HEK293 (cell line): ENCODE measurements around the gene ANKRD28.

ENCODE experiments used
- CTCF ChIA-PET: fragments of 350-600 bp; formaldehyde crosslinking; extraction: SDS; loops from one replicate; lab custom pipeline; 2021; ENCODE audit warnings: antibody characterized with exemption; lab: Yijun Ruan, JAX
- POLR2A ChIA-PET: fragments of 300-600 bp; formaldehyde crosslinking; extraction: SDS; loops from one replicate; lab custom pipeline; 2020; ENCODE audit warnings: antibody characterized with exemption, inconsistent platforms; lab: Yijun Ruan, JAX
- H3K27ac ChIP-seq: fragments of 200-500 bp; sonication (Bioruptor generic); 2 replicates; pipeline ENCODE4 v1.5.1; 2014; ENCODE audit warnings: low read depth, low read length, control low read depth, inconsistent platforms; ENCODE audit errors: extremely low read depth
- H3K36me3 ChIP-seq, 2 experiments: fragments of 200-500 bp in 1 of 2; sonication (Bioruptor generic) in 1 of 2; 1 replicate in 1 of 2; 2 replicates in 1 of 2; pipeline ENCODE4 v1.5.1; 2014 to 2017; ENCODE audit warnings: inconsistent platforms in 2 of 2, low read length in 2 of 2; ENCODE audit not compliant: control insufficient read depth in 2 of 2, insufficient read depth in 1 of 2
- H3K4me1 ChIP-seq: fragments of 200-500 bp; sonication (Bioruptor generic); 2 replicates; pipeline ENCODE4 v1.5.1; 2014; ENCODE audit warnings: mild to moderate bottlenecking, low read length, inconsistent platforms; ENCODE audit not compliant: control insufficient read depth, insufficient read depth
- H3K4me3 ChIP-seq: 2 replicates; pipeline ENCODE4 v1.5.1; 2011; ENCODE audit warnings: low read depth, mild to moderate bottlenecking, control low read depth, low read length, moderate library complexity
- H3K9me3 ChIP-seq: fragments of 200-500 bp; sonication (Bioruptor generic); 2 replicates; pipeline ENCODE4 v1.5.1; 2014; ENCODE audit warnings: low read depth, low read length, inconsistent platforms; ENCODE audit not compliant: control insufficient read depth, insufficient read depth
- FEZF1 ChIP-seq: fragments of 450-650 bp; formaldehyde crosslinking; IDR thresholded peaks from 2 replicates; pipeline ENCODE4 v1.5.1; 2016; ENCODE audit warnings: missing biosample characterization, missing genetic modification characterization
- KLF8 ChIP-seq: fragments of 450-650 bp; formaldehyde crosslinking; IDR thresholded peaks from 2 replicates; pipeline ENCODE4 v1.5.1; 2016; ENCODE audit warnings: missing biosample characterization, missing genetic modification characterization
- OSR2 ChIP-seq: fragments of 450-650 bp; formaldehyde crosslinking; IDR thresholded peaks from 2 replicates; pipeline ENCODE4 v1.5.1; 2016; ENCODE audit warnings: missing biosample characterization, missing genetic modification characterization
- SP7 ChIP-seq: fragments of 450-650 bp; formaldehyde crosslinking; IDR thresholded peaks from 2 replicates; pipeline ENCODE4 v1.5.1; 2016; ENCODE audit warnings: missing biosample characterization, missing genetic modification characterization
- ZBTB1 ChIP-seq: fragments of 450-650 bp; formaldehyde crosslinking; IDR thresholded peaks from 2 replicates; pipeline ENCODE4 v1.5.1; 2016; ENCODE audit warnings: missing biosample characterization, missing genetic modification characterization
- ZBTB20 ChIP-seq: fragments of 450-650 bp; formaldehyde crosslinking; IDR thresholded peaks from 2 replicates; pipeline ENCODE4 v1.5.1; 2016; ENCODE audit warnings: missing biosample characterization, missing genetic modification characterization
- ZBTB21 ChIP-seq: fragments of 450-650 bp; formaldehyde crosslinking; IDR thresholded peaks from 2 replicates; pipeline ENCODE4 v1.5.1; 2017; ENCODE audit warnings: missing biosample characterization, missing genetic modification characterization
- ZNF10 ChIP-seq: fragments of 450-650 bp; formaldehyde crosslinking; IDR thresholded peaks from 2 replicates; pipeline ENCODE4 v1.5.1; 2017; ENCODE audit warnings: missing biosample characterization, missing genetic modification characterization
- ZNF184 ChIP-seq: fragments of 450-650 bp; IDR thresholded peaks from 2 replicates; pipeline ENCODE4 v1.5.1; 2018; ENCODE audit warnings: missing biosample characterization, mild to moderate bottlenecking, missing genetic modification characterization
- ZNF214 ChIP-seq: fragments of 450-650 bp; formaldehyde crosslinking; IDR thresholded peaks from 2 replicates; pipeline ENCODE4 v1.5.1; 2017; ENCODE audit warnings: missing biosample characterization, mild to moderate bottlenecking, missing genetic modification characterization, borderline replicate concordance
- ZNF433 ChIP-seq: fragments of 450-650 bp; formaldehyde crosslinking; IDR thresholded peaks from 2 replicates; pipeline ENCODE4 v1.5.1; 2016; ENCODE audit warnings: missing biosample characterization, missing genetic modification characterization, low read depth
- ZNF473 ChIP-seq: fragments of 450-650 bp; formaldehyde crosslinking; IDR thresholded peaks from 2 replicates; pipeline ENCODE4 v1.5.1; 2017; ENCODE audit warnings: missing biosample characterization, missing genetic modification characterization
- ZNF510 ChIP-seq: fragments of 450-650 bp; formaldehyde crosslinking; IDR thresholded peaks from 2 replicates; pipeline ENCODE4 v1.5.1; 2018; ENCODE audit warnings: mild to moderate bottlenecking, missing genetic modification characterization, missing biosample characterization; ENCODE audit not compliant: insufficient replicate concordance
- ZNF548 ChIP-seq: fragments of 450-650 bp; formaldehyde crosslinking; IDR thresholded peaks from 2 replicates; pipeline ENCODE4 v1.5.1; 2016; ENCODE audit warnings: missing biosample characterization, missing genetic modification characterization
- ZNF549 ChIP-seq: fragments of 450-650 bp; IDR thresholded peaks from 2 replicates; pipeline ENCODE4 v1.5.1; 2018; ENCODE audit warnings: missing biosample characterization, missing genetic modification characterization, mild to moderate bottlenecking, inconsistent platforms, moderate library complexity
- ZNF660 ChIP-seq: fragments of 450-650 bp; IDR thresholded peaks from 2 replicates; pipeline ENCODE4 v1.5.1; 2018; ENCODE audit warnings: missing biosample characterization, mild to moderate bottlenecking, missing genetic modification characterization
- ZNF707 ChIP-seq: fragments of 450-650 bp; formaldehyde crosslinking; IDR thresholded peaks from 2 replicates; pipeline ENCODE4 v1.5.1; 2016; ENCODE audit warnings: missing biosample characterization, missing genetic modification characterization
- ZXDB ChIP-seq: fragments of 450-650 bp; formaldehyde crosslinking; IDR thresholded peaks from 2 replicates; pipeline ENCODE4 v1.5.1; 2016; ENCODE audit warnings: missing biosample characterization, missing genetic modification characterization
- TF ChIP-seq, protein P1 (sequence below): fragments of 450-650 bp; formaldehyde crosslinking; IDR thresholded peaks from 2 replicates; pipeline ENCODE4 v1.5.1; 2016; ENCODE audit warnings: missing biosample characterization, missing genetic modification characterization
- TF ChIP-seq, protein P2 (sequence below): fragments of 450-650 bp; formaldehyde crosslinking; IDR thresholded peaks from 2 replicates; pipeline ENCODE4 v1.5.1; 2016; ENCODE audit warnings: missing biosample characterization, missing genetic modification characterization
- TF ChIP-seq, protein P3 (sequence below): fragments of 450-650 bp; formaldehyde crosslinking; IDR thresholded peaks from 2 replicates; pipeline ENCODE4 v1.5.1; 2017; ENCODE audit warnings: missing biosample characterization, missing genetic modification characterization

ANKRD28 gene

DNA sequence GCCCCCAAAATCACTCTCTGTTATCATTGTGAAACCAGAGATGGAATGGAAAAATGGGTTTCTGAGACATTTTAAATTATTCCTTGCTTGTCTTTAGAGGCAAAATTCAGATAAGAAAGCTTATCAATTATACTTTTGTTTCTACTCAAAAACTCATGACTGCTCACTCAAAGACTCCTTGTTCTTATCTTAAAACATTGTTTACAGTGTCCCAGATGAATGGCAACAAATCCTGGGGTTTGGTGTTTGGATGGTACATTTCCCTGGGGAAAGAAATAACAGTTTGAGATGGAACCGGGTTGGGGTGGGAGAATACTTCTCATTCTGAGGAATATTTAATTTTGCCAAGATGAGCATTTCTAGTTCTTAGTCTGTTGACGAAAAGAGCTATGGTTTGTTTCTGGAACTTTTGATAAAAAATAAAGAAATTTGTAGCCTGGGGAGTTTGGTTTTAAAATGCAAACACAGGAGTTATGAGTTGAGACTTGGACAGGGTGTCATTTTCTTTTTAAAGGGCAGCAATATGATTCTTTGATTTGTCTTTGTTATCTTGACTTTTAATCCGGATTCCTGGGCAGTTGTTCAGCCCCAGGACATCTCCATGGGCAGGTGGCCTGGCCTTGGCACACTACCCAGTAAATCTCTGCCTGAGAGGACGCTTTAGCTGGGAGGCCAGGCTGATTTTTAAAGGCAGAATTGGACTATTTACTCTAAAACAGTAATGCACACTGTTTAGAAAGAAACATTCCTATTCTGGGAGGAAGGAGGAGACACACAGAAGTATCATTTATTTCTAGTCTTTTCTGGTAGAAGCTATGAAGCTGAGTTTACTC, 163.8 kb downstream of the ANKRD28 start:
- Histone ChIP-seq H3K4me1 (peaks cover 43% of the 10 kb centered on the region), H3K4me3 (no peak overlapping the region), H3K27ac (peak overlapping the region; percentile 40), H3K9me3 (no peaks in the 10 kb centered on the region), H3K36me3 (no peaks in the 10 kb centered on the region)
- POLR2A ChIA-PET, result interaction anchor here (0.8 to 1.9 kb wide), 2 partner anchors 9 to 33 kb away, joined by 3 to 4 read pairs; partner anchors contain the start of genes BTD and HACL1
- CTCF ChIA-PET, result interaction anchor here (0.5 to 1.9 kb wide), 4 partner anchors 12 to 313 kb away, joined by 3 to 7 read pairs (median 4); no protein-coding TSS in a partner anchor
- TF ChIP-seq ZNF433 (tag by site-specific recombination) (no peak), SP7 (no peak), ZNF549 (tag by site-specific recombination) (no peak), ZNF184 (tag by site-specific recombination) (no peak), ZNF473 (no peak), ZNF10 (tag by site-specific recombination) (no peak), ZNF548 (tag by site-specific recombination) (no peak), ZXDB (tag by site-specific recombination) (peak; percentile 19; the same call in 1 of the 2 replicates), KLF8 (tag by site-specific recombination) (0 out of 2 replicates have a peak, but pooled peaks have one; percentile 9), ZBTB1 (tag by site-specific recombination) (no peak), ZNF510 (tag by site-specific recombination) (no peak), FEZF1 (peak; percentile 35; the same call in 1 of the 2 replicates), ZBTB20 (tag by site-specific recombination) (peak; percentile 36; the same call in 1 of the 2 replicates)
- TF ChIP-seq, protein P1, sequence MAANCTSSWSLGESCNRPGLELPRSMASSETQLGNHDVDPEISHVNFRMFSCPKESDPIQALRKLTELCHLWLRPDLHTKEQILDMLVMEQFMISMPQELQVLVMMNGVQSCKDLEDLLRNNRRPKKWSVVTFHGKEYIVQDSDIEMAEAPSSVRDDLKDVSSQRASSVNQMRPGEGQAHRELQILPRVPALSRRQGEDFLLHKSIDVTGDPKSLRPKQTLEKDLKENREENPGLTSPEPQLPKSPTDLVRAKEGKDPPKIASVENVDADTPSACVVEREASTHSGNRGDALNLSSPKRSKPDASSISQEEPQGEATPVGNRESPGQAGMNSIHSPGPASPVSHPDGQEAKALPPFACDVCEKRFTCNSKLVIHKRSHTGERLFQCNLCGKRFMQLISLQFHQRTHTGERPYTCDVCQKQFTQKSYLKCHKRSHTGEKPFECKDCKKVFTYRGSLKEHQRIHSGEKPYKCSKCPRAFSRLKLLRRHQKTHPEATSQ, result no peak
- TF ChIP-seq, protein P2, sequence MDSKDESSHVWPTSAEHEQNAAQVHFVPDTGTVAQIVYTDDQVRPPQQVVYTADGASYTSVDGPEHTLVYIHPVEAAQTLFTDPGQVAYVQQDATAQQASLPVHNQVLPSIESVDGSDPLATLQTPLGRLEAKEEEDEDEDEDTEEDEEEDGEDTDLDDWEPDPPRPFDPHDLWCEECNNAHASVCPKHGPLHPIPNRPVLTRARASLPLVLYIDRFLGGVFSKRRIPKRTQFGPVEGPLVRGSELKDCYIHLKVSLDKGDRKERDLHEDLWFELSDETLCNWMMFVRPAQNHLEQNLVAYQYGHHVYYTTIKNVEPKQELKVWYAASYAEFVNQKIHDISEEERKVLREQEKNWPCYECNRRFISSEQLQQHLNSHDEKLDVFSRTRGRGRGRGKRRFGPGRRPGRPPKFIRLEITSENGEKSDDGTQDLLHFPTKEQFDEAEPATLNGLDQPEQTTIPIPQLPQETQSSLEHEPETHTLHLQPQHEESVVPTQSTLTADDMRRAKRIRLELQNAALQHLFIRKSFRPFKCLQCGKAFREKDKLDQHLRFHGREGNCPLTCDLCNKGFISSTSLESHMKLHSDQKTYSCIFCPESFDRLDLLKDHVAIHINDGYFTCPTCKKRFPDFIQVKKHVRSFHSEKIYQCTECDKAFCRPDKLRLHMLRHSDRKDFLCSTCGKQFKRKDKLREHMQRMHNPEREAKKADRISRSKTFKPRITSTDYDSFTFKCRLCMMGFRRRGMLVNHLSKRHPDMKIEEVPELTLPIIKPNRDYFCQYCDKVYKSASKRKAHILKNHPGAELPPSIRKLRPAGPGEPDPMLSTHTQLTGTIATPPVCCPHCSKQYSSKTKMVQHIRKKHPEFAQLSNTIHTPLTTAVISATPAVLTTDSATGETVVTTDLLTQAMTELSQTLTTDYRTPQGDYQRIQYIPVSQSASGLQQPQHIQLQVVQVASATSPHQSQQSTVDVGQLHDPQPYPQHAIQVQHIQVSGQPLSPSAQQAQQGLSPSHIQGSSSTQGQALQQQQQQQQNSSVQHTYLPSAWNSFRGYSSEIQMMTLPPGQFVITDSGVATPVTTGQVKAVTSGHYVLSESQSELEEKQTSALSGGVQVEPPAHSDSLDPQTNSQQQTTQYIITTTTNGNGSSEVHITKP, result no peak

DNA sequence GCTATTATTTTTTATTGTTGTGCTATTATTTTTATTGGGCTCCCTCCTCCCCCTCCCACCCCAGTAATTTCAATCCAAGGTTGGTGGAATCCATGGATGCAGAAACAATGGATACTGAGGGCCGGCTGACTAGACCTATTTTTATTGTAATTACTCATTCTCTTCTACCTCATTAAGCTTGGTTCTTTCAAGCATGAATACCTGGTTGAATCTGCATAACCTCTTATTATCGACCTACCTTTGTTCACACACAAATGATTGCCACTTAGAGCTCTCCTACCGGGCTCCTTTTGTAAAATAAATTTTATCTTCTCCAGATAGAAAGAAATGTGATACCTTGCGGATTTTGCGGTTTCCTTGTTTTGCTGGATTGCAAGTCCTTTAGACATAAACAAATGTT, 164.6 kb downstream of the ANKRD28 start:
- ChIA-PET CTCF (interaction anchor here (1.4 to 1.9 kb wide), 3 partner anchors 13 to 179 kb away, joined by 3 to 7 read pairs (median 4); no protein-coding TSS in a partner anchor), POLR2A (interaction anchor here (0.8 to 1.9 kb wide), 2 partner anchors 10 to 32 kb away, joined by 3 to 4 read pairs; partner anchors contain the start of genes BTD and HACL1)
- no peaks in the 10 kb centered on the region for H3K36me3 ChIP-seq
- no peak overlapping the region for H3K4me3 ChIP-seq
- H3K9me3 ChIP-seq, result no peaks in the 10 kb centered on the region
- H3K4me1 ChIP-seq, result peaks cover 43% of the 10 kb centered on the region
- H3K27ac ChIP-seq, result peak overlapping the region; percentile 40; the same call in 1 of the 2 replicates
- TF ChIP-seq SP7 (peak; percentile 95), ZNF660 (tag by site-specific recombination) (0 out of 2 replicates have a peak, but pooled peaks have one; percentile 28), OSR2 (tag by site-specific recombination) (peak; percentile 30; the same call in 1 of the 2 replicates), ZNF214 (tag by site-specific recombination) (no peak), ZNF707 (tag by site-specific recombination) (no peak), ZBTB21 (tag by site-specific recombination) (peak; percentile 15; the same call in 1 of the 2 replicates)
- TF ChIP-seq, protein P3, sequence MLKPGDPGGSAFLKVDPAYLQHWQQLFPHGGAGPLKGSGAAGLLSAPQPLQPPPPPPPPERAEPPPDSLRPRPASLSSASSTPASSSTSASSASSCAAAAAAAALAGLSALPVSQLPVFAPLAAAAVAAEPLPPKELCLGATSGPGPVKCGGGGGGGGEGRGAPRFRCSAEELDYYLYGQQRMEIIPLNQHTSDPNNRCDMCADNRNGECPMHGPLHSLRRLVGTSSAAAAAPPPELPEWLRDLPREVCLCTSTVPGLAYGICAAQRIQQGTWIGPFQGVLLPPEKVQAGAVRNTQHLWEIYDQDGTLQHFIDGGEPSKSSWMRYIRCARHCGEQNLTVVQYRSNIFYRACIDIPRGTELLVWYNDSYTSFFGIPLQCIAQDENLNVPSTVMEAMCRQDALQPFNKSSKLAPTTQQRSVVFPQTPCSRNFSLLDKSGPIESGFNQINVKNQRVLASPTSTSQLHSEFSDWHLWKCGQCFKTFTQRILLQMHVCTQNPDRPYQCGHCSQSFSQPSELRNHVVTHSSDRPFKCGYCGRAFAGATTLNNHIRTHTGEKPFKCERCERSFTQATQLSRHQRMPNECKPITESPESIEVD (tag by site-specific recombination), result 0 out of 2 replicates have a peak, but pooled peaks have one; percentile 10
- TF ChIP-seq, all 188 proteins: peak for 5
